ENCODE data around the gene SPTBN1.

GRCh38 chr2:54459037-54459441, 2.9 kb downstream of the SPTBN1 start:
- TF ChIP-seq CTCF (conservative IDR thresholded peaks at IDR 0.05; ENCODE audit: low read length): no peak
- TF ChIP-seq EZH2phosphoT487 (IDR thresholded peaks at IDR 0.05; ENCODE audit: borderline replicate concordance, low read depth, low read length): no peak

Data from OCI-LY7 (cell line).